ENCODE results near the gene UBE2V1.

Gene UBE2V1

GRCh38 chr20:50061151-50062005 is 51.6 kb downstream of the UBE2V1 start:
- DNase-seq, result no peak

GRCh38 chr20:50058662-50059402 is 54.1 kb downstream of the UBE2V1 start:
- DNase-seq, result no peak

- DNase-seq, result no peak
Observed at GRCh38 chr20:50057714-50058053, 55.3 kb downstream of the UBE2V1 start.

GRCh38 chr20:50056951-50057713 is 55.8 kb downstream of the UBE2V1 start:
- DNase-seq, result no peak

GRCh38 chr20:50056408-50056926 is 56.5 kb downstream of the UBE2V1 start:
- DNase-seq, result no peak

- DNase-seq, result no peak
Observed at GRCh38 chr20:50055524-50056083, 57.3 kb downstream of the UBE2V1 start.

GRCh38 chr20:50054626-50055511 is 58.1 kb downstream of the UBE2V1 start:
- DNase-seq, result peak in 12 of 14 donors; percentile 10 to 75 (median 38)

- no peak for DNase-seq
Observed at GRCh38 chr20:50054231-50054547, 58.8 kb downstream of the UBE2V1 start.

GRCh38 chr20:50053362-50054230 is 59.4 kb downstream of the UBE2V1 start:
- DNase-seq, result no peak

- no peak for DNase-seq
Observed at GRCh38 chr20:50052550-50053361, 60.2 kb downstream of the UBE2V1 start.

GRCh38 chr20:50050660-50051308 is 62.2 kb downstream of the UBE2V1 start:
- DNase-seq, result no peak

GRCh38 chr20:50050214-50050613 is 62.7 kb downstream of the UBE2V1 start:
- no peak for DNase-seq

- no peak for DNase-seq
Observed at GRCh38 chr20:50049442-50050026, 63.4 kb downstream of the UBE2V1 start.

- peak in 7 of 14 donors; percentile 5 to 78 (median 23) for DNase-seq
Observed at GRCh38 chr20:50048420-50049166, 64.4 kb downstream of the UBE2V1 start.

GRCh38 chr20:50044353-50044960 is 68.5 kb downstream of the UBE2V1 start:
- DNase-seq, result no peak

- DNase-seq, result no peak
Observed at GRCh38 chr20:50043573-50044352, 69.2 kb downstream of the UBE2V1 start.

All from C1 segment of cervical spinal cord (tissue), 14 donors.